Kidney glomerular epithelial cell (primary cell): ENCODE results near the gene IGFBP3.
A peak's percentile ranks its signal among the peaks of the same experiment; 100 is the strongest.

Source experiments
- DNase-seq: peaks from one replicate; lab custom pipeline; 2025; lab: John Stamatoyannopoulos, UW

The IGFBP3 gene

DNA sequence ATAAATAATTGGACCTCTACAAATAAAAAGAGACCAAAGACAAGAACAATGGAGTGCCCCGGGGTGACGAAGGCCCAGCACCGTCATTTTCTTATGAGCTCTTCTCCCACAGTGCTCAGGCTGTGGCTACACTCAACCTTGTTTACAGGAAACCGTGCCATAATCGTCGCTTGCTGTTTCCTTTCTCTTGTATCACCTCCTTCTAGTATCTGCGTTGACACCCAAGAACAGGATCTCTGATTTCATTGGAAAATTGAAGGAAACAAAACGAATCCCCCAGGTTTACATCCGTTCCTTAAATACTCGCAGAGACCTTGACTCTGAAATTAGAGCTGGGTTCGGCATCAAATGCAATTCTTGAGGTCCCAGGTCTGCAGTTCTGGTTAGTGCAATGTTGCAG lies 1.7 kb upstream of the IGFBP3 start:
- DNase-seq, result no peak

- peak; percentile 84 for DNase-seq
Measured at GRCh38 chr7:45921699-45922519, 837 bp upstream of the IGFBP3 start.

DNA sequence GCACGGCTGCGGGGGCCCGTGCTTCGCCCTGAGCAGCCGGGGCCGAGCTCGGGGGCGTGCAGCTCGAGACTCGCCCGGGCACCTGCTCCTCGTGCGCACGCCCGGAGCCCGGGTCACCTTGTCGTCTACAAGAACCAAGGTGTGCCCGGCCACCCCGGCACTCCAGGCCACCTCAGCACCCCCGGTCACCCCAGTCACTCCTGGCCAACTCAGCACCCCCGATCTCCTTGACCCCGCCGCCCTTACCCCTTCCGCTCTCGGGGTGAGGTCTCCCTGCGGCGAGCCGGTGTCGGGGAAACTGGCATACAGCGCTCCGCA lies 268 bp upstream of the IGFBP3 start:
- DNase-seq, result no peak

- no peak for DNase-seq
Measured at GRCh38 chr7:45919993-45920459, 1.0 kb downstream of the IGFBP3 start.

GRCh38 chr7:45919231-45919784 lies 1.8 kb downstream of the IGFBP3 start:
- DNase-seq, result peak; percentile 8

- no peak for DNase-seq
Measured at GRCh38 chr7:45918556-45918955, 2.5 kb downstream of the IGFBP3 start.

DNA sequence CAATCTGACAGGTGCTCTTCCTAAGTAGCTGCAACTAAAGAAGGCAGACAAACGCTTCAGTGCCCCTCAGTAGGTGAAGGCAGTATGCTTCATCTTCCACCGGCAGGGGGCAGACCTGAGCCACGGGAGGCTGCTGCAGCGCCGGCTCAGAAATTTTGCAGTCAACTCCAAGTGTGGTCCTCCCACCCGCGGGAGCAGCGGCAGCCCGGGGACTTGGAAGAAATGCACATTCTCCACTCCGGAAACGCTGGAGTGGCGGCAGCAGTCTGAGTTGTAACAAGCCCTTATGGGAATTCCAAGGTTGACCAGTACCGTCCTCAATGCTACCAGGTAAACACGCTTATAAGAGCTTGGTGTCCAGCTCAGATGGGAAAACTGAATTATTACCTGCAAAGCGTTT lies 3.4 kb downstream of the IGFBP3 start:
- peak; percentile 82 for DNase-seq

DNA sequence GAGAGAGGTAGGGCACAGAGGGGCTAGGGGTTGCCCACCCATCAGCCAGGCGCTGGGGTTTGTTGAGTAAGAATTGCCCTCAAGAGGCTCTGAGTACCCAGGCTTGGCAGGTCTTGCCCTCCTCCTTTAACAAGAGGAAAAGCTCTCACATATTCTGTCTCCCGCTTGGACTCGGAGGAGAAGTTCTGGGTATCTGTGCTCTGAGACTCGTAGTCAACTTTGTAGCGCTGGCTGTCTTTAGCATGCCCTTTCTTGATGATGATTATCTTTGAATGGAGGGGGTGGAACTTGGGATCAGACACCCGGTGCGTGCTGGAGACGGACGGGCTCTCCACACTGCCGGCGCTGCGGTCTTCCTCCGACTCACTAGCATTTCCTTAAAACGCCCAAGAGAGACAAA lies 4.0 kb downstream of the IGFBP3 start:
- DNase-seq, result no peak

- no peak for DNase-seq
Measured at GRCh38 chr7:45915606-45916005, 5.5 kb downstream of the IGFBP3 start.

GRCh38 chr7:45914911-45915310 lies 6.2 kb downstream of the IGFBP3 start:
- no peak for DNase-seq

GRCh38 chr7:45912972-45913371 lies 8.1 kb downstream of the IGFBP3 start:
- no peak for DNase-seq

- DNase-seq, result no peak
Measured at GRCh38 chr7:45911311-45911710, 9.8 kb downstream of the IGFBP3 start.

GRCh38 chr7:45910855-45911254 lies 10.2 kb downstream of the IGFBP3 start:
- DNase-seq, result no peak

GRCh38 chr7:45909561-45909960 lies 11.5 kb downstream of the IGFBP3 start:
- DNase-seq, result no peak

DNA sequence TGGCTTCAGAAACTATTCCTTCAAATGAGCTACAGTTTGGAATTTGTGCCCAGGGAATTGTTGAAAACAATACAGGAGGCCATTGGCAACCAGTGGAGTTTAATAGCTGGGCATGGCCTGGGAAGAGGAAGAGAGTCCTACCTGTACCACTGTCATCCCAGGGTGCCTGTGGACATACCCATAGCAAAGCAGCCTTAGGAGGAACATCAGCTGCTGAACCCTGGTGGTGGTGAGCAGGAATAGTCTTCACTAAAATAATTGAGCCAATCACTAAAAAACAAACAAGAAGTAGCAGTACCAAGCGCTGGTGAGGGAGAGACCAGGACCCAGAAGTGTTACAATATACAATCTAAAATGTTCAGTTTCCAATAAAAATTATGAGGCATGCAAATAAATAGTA lies 18.3 kb downstream of the IGFBP3 start:
- DNase-seq, result no peak

DNA sequence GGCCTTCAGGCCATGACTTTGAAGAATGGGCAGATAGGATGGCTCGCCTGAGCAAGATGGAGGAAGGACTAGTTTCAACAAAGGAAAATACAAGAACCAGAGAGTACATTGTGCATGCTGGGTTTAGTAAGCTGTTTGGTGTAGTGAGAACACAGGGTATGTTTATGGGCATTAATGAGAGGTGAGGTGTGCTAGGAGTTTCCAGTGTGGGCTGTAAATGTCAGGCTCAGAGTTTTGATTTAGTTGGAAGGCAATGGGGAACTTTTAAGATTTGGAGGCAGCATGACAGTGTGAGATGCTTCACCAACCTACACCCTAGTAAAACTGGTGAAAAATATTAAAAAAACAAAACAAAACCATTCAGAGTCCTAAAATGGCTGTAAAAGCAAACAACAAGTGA lies 19.5 kb downstream of the IGFBP3 start:
- no peak for DNase-seq

- no peak for DNase-seq
Measured at GRCh38 chr7:45898222-45898621, 22.9 kb downstream of the IGFBP3 start.

- DNase-seq, result peak; percentile 48
Measured at GRCh38 chr7:45897042-45897690, 23.9 kb downstream of the IGFBP3 start.

DNA sequence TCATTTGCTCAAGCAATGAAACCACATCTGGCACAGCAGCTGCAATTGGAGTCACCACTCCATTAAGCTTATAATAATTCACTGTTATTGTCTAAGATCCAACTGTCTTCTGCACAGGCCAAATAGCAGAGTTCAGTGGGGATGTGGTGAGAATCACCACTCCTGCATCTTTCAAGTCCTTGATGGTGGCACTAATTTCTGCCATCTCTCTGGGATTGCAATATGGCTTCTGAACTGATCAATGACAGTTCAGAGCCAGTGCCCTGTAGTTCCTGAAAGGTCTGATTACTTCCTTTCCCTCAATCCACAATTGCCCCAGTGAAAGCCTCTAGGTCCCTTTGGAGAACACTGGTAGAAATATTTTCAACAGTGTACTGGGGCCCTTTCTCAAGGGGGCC lies 26.4 kb downstream of the IGFBP3 start:
- DNase-seq, result no peak

GRCh38 chr7:45893996-45894664 lies 26.9 kb downstream of the IGFBP3 start:
- DNase-seq, result no peak

GRCh38 chr7:45893374-45893995 lies 27.6 kb downstream of the IGFBP3 start:
- no peak for DNase-seq

- no peak for DNase-seq
Measured at GRCh38 chr7:45892407-45893035, 28.6 kb downstream of the IGFBP3 start.
